GM19351 (cell line): Measurements from ENCODE around the gene ST7.

Experiments
- ATAC-seq: cut with Tn5 transposase; IDR thresholded peaks from one replicate; pipeline ENCODE4 v1.9.1; 2021; ENCODE audit warnings: mild to moderate bottlenecking, moderate library complexity; ENCODE audit not compliant: unreplicated experiment

The ST7 gene

DNA sequence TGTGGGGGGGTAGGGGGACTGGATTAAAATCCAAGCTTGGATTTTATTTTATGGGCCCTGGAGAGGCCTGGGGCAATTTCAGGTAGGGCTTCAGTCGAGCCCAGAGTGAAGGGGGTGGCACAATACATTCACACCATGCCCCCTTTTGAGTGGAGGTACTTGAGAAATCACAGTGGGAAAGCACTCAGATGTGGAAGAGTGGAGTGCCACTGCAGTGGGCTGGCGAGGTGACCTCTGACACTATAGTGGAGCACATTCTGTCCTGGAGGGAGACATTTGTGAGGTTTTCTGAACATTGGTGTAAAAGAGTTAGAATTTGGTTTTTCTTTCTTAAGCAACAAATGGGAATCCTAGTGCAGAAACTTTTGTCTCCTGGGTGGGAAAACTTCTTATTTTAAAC lies 226.4 kb downstream of the ST7 start:
- no peak for ATAC-seq

GRCh38 chr7:117183729-117184128 lies 230.4 kb downstream of the ST7 start:
- ATAC-seq = no peak

DNA sequence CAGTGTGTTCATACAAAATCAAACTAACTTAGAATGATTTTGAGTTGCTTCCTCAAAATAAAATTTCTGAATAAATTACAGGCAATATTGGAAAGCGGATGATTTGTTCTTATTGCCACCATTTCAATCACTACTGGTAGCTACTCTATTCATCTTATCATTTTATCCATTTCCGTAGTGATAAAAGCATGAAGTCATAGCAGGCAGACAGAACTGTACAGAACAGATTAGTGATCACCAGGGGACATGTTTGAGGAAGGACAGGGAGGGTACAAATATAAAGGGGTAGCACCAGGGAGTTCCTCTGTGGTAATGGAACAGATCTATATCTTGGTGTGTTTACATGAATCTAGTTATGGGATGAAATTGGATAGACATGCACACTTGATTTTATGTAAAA lies 231.1 kb downstream of the ST7 start:
- no peak for ATAC-seq

DNA sequence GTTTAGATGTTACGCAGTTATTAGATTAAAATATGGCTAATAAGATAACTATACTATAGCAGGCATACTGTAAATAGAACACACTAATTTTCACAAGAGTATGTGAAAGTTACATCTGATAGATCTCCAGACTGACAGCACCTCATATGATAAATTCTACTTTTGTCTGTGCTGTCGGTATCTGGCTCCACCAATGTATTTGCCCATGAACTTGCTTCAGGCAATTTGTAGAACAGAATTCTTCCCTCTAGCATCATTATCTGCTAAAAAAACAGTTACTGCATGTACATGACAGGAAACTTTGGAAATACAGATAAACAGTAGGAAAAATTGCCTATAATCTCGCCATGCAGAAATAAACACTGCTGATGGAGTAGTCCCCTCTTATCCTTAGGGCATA lies 231.8 kb downstream of the ST7 start:
- ATAC-seq = no peak

- ATAC-seq = no peak
Observed at GRCh38 chr7:117186218-117187010, 233.1 kb downstream of the ST7 start.

- no peak for ATAC-seq
Observed at GRCh38 chr7:117188376-117188775, 235.1 kb downstream of the ST7 start.

DNA sequence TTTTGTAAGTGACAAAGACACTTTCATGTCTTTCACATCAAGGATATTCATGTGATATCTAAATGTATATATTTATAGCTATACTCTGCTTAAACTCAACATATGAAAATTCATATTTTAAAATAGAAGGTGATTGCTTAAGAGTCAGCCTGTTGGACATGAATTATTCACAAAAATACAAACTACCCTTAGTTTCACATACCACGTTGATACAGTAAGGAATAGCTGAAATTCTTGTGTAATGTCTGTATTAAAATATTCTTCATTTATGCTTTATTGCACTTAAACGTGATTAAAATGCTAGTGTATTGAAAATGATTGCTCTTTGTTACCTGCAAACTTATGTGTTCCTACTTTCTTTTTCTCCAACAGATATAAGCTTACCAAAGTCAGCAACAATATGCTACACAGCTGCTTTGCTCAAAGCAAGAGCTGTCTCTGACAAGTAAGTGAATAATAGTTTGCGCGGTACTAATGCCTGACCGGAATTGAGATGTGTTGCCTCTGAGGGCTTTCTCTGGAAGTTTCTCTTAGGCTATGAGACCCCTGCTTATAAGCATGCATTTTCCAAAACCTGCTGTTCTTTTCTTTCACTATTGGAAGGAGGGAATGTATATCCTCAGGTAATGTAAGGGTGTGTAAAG lies 235.8 kb downstream of the ST7 start:
- no peak for ATAC-seq

DNA sequence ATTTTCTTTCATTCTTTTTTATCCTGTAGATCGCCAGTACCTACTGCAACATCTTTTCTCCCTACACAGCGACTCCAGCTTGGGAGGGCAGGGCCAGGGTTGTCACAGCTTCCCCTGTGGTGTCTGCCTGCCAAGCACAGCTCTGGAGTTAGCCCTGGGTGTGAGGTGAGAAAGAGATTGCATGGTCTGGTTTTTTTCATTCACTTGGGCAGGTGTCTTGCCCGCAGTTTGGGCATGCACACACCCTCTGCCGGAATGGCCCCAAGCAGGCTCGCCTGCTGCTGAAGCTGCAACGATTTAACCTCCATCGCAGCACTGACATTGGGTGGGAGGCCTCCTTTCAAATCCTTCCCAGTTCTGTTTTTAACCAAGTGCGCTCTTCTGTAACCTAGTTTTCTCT lies 236.8 kb downstream of the ST7 start:
- ATAC-seq = no peak

- ATAC-seq = no peak
Observed at GRCh38 chr7:117190746-117191435, 237.6 kb downstream of the ST7 start.

DNA sequence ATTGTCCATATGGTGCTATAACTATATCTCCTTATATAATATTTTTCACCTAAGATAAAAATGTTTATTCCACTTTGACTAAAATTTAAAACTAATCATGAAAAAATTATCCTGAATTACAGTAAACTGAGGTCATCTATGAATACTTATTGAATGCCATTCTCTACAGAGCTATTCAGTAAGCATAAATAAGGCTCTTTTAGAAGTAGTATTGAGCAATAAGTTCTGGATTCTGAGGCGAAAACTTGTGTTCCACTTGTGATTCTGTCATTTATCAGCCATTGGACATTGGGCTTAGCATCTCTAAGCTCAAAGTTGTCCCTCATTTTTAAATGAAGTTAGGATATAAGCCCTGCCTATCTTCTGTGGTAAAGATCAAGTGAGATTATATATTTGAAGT lies 238.8 kb downstream of the ST7 start:
- ATAC-seq = no peak

GRCh38 chr7:117193564-117193963 lies 240.3 kb downstream of the ST7 start:
- no peak for ATAC-seq

DNA sequence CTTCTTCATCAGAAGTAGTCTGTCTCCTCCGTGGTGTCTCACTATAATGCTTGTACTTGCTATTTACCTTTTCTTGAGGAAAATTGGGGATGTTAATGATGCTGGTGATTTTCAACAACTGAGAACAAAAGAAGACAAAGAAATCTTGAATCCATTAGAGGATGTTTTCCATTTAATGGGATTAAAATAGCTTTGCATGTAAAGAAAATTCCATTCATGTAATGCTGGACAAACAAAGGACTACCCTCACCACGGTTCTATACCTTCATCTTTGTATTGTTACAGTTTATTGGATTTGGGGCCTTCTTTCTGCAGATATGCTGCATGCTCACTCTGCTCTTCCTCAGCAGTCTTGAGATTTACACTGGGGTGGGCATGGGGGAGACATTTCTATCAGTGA lies 241.1 kb downstream of the ST7 start:
- no peak for ATAC-seq

DNA sequence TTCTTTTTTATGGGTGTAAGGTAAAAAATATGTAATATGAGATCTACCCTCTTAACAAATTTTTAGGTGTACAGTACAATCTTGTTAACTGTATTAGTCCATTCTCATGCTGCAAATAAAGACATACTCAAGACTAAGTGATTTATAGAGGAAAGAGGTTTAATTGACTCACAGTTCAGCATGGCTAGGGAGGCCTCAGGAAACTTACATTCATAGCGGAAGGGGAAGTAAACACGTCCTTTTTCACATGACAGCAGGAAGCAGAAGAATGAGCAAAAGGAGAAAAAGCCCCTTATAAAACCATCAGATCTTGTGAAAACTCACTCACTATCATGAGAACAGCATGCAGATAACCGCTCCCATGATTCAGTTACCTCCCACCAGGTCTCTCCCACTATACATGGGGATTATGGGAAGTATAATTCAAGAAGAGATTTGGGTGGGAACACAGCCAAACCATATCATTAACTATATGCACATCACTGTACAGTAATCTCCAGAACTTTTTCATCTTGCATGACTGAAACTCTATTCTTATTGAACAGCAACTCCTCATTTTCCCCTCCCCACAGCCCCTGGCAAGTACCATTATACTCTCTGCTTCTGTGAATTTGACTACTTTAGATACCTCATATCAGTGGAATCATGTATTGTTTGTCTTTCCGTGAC lies 242.2 kb downstream of the ST7 start:
- no peak for ATAC-seq

DNA sequence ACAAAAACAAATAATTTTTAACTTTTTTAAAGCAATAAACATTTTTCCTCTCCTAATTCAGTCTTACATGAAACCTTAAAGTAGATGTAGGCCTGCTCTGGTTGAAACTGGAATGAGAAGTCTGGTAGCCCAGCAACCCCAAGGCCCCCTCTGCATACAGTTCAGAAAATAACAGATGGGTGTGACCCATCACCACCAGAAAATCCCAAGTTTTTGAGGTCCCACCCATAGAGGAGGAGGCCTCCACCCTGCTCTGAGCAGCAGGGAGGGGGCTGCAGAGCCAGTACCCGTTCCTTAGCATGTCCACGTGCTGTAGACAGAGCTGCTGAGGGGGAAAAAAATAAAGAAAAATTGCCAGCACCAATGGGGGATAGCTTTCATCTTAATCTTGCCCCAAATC lies 246.8 kb downstream of the ST7 start:
- no peak for ATAC-seq

GRCh38 chr7:117200786-117201458 lies 247.6 kb downstream of the ST7 start:
- ATAC-seq = no peak

DNA sequence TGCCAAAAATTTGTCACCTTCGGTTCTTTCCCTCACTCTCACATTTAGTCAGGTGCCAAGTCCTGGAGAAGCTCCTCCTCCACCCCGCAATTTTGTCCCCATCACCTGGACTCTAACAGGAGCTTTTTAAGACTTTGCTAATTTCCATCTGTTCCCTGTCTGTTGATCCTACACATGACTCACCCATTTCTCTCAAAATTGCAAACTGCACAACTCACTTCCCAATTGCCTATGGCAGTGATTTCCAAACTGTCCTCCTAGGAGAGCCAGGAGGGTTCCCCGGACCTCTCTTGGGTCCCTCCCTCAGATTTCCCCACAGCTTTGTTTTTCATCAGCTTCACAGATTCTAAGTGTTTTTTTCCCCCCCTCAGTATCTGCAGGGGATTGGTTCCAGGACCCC lies 249.2 kb downstream of the ST7 start:
- ATAC-seq = no peak

GRCh38 chr7:117203205-117203604 lies 249.9 kb downstream of the ST7 start:
- no peak for ATAC-seq

DNA sequence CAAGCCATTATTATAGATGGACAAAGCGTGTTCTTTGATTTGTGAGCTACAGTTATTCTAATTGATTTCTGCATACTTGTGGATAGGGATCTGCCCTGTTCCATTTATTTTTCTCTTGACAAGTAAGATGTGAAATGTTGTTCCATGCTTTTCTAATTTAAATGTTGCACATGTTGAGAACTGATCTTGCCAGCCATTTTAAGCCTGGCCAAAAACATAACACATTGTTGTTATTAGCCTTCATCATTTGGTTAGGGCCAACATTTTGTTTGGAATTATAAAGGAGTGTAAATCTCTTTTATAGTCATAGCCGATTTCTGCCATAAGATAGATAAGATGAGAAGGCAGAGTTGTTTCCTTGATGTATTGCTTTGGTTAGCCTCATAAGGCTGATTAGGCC lies 252.6 kb downstream of the ST7 start:
- ATAC-seq = no peak

GRCh38 chr7:117208257-117208656 lies 255.0 kb downstream of the ST7 start:
- no peak for ATAC-seq

DNA sequence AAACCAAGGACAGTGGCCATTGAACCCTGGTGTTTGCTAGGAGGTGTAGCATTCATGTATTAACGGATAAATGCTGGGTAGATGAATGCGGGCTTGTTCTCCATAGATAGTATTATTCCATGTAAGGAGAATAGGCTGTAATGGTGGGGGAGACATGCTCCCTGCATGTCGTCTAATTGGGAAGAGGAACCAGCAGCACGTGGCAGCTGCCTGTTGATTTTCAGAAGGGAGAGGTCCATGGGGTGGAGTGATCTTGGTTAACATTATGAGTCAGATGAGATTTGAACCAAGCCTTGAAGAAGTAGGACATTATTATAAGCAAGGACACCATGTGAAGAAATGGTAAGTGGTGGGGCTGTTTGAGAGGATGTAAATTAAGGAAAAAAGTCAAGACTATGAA lies 257.1 kb downstream of the ST7 start:
- no peak for ATAC-seq

GRCh38 chr7:117210908-117211307 lies 257.6 kb downstream of the ST7 start:
- no peak for ATAC-seq
